H1 (cell line): ENCODE measurements around the gene MEF2D. TPM values are rescaled to one million over a fixed set of nuclear protein-coding genes. Genes with fewer than 3 reads are reported as not detected.

Experiments
- CTCF ChIA-PET: fragments of 300-600 bp; sonication (Branson Sonifier 250); formaldehyde crosslinking; loops from one replicate; lab custom pipeline; 2021; ENCODE audit not compliant: partially characterized antibody; lab: Charles Lee
- POLR2A ChIA-PET: fragments of 300-600 bp; sonication (Branson Sonifier 250); formaldehyde crosslinking; loops from one replicate; lab custom pipeline; 2021; ENCODE audit warnings: inconsistent platforms; ENCODE audit not compliant: partially characterized antibody; lab: Charles Lee
- DNase-seq, 2 experiments: peaks; one replicate each; pipeline versions ENCODE4 v3.0.0 to v3.0.0-alpha.2; 2010 to 2022; ENCODE audit warnings: low spot score in 2 of 2, low read depth in 1 of 2, mixed read lengths in 1 of 2
- FAIRE-seq: peaks from 2 replicates; lab custom pipeline; 2011; peaks lifted over from hg19 to GRCh38; lab: Jason Lieb, UNC
- H2AFZ ChIP-seq: 2 replicates; pipeline ENCODE4 v1.8.1; 2012; ENCODE audit warnings: low read length, inconsistent platforms
- H2AK5ac ChIP-seq: 2 replicates; pipeline ENCODE4 v1.6.1; 2013; ENCODE audit warnings: low read depth, low read length
- H2BK120ac ChIP-seq: replicated peaks from 2 replicates; pipeline ENCODE3; 2013; ENCODE audit warnings: low read depth, low read length, inconsistent platforms
- H2BK12ac ChIP-seq: 2 replicates; pipeline ENCODE4 v1.6.1; 2013; ENCODE audit warnings: low read depth, low read length
- H2BK15ac ChIP-seq: 2 replicates; pipeline ENCODE4 v1.6.1; 2013; ENCODE audit warnings: low read length
- H2BK20ac ChIP-seq: 2 replicates; pipeline ENCODE4 v1.6.1; 2013; ENCODE audit warnings: low read length
- H2BK5ac ChIP-seq: 2 replicates; pipeline ENCODE4 v1.6.1; 2013; ENCODE audit warnings: low read depth, low read length
- H3K14ac ChIP-seq: 2 replicates; pipeline ENCODE4 v1.6.1; 2013; ENCODE audit warnings: inconsistent platforms; ENCODE audit not compliant: insufficient read length
- H3K18ac ChIP-seq: 2 replicates; pipeline ENCODE4 v1.6.1; 2013; ENCODE audit warnings: low read length; ENCODE audit errors: extremely low read depth
- H3K23ac ChIP-seq: 2 replicates; pipeline ENCODE4 v1.6.1; 2013; ENCODE audit warnings: inconsistent platforms; ENCODE audit not compliant: insufficient read length
- H3K23me2 ChIP-seq: 2 replicates; pipeline ENCODE4 v1.6.1; 2013; ENCODE audit warnings: low read depth, low read length
- H3K27ac ChIP-seq: 2 replicates; pipeline ENCODE4 v1.6.1; 2011; ENCODE audit warnings: low read depth, low read length, inconsistent platforms
- H3K27me3 ChIP-seq, 4 experiments: replicated peaks in 1 of 4; 1 replicate in 1 of 4; 2 replicates in 3 of 4; pipeline versions ENCODE4 v1.6.1 to v1.8.1; 2011 to 2013; ENCODE audit warnings: low read length in 3 of 4, mild to moderate bottlenecking in 3 of 4, inconsistent platforms in 2 of 4, mixed read lengths in 2 of 4, moderate library complexity in 1 of 4; ENCODE audit not compliant: control insufficient read depth in 3 of 4, insufficient read depth in 3 of 4; ENCODE audit errors: extremely low read depth in 1 of 4
- H3K36me3 ChIP-seq, 4 experiments: 2 replicates each; pipeline versions ENCODE4 v1.6.1 to v1.8.1; 2011 to 2013; ENCODE audit warnings: mild to moderate bottlenecking in 4 of 4, low read length in 3 of 4, moderate library complexity in 2 of 4, control low read depth in 1 of 4, inconsistent platforms in 1 of 4; ENCODE audit not compliant: insufficient read depth in 4 of 4, control insufficient read depth in 2 of 4
- H3K4ac ChIP-seq: replicated peaks from 2 replicates; pipeline ENCODE3; 2013; ENCODE audit warnings: low read length, low read depth, mixed read lengths, inconsistent platforms; ENCODE audit not compliant: insufficient read length
- H3K4me1 ChIP-seq, 4 experiments: replicated peaks in 1 of 4; 1 replicate in 1 of 4; 2 replicates in 3 of 4; pipeline versions ENCODE4 v1.6.1 to v1.8.1; 2011 to 2013; ENCODE audit warnings: low read length in 3 of 4, inconsistent platforms in 2 of 4, mixed read lengths in 1 of 4; ENCODE audit not compliant: insufficient read depth in 4 of 4, control insufficient read depth in 3 of 4
- H3K4me2 ChIP-seq, 2 experiments: 2 replicates each; pipeline versions ENCODE4 v1.6.1 to v1.8.1; 2011 to 2013; ENCODE audit warnings: low read depth in 2 of 2, low read length in 2 of 2, control low read depth in 1 of 2, inconsistent platforms in 1 of 2, mild to moderate bottlenecking in 1 of 2; ENCODE audit not compliant: insufficient read depth in 1 of 2
- H3K4me3 ChIP-seq, 4 experiments: fragments of 200-600, 300-600 bp in 1 of 4; sonication (generic), shearing (Covaris generic), sonication (Bioruptor Twin) in 1 of 4; 2 replicates each; pipeline versions ENCODE4 v1.5.1 to v1.8.1; 2011 to 2016; ENCODE audit warnings: low read length in 4 of 4, low read depth in 3 of 4, control low read depth in 2 of 4, inconsistent platforms in 2 of 4, mild to moderate bottlenecking in 2 of 4, mixed read lengths in 1 of 4, moderate library complexity in 1 of 4; ENCODE audit not compliant: insufficient read depth in 2 of 4; ENCODE audit errors: extremely low read depth in 1 of 4
- H3K56ac ChIP-seq: replicated peaks from 2 replicates; pipeline ENCODE3; 2013; ENCODE audit warnings: low read depth, mild to moderate bottlenecking, mixed read lengths, low read length, inconsistent platforms; ENCODE audit not compliant: insufficient read length
- H3K79me1 ChIP-seq: 2 replicates; pipeline ENCODE4 v1.6.1; 2013; ENCODE audit warnings: low read depth, low read length, control low read depth
- H3K79me2 ChIP-seq, 2 experiments: 2 replicates each; pipeline versions ENCODE4 v1.6.1 to v1.8.1; 2012 to 2013; ENCODE audit warnings: low read length in 2 of 2, mild to moderate bottlenecking in 2 of 2, inconsistent platforms in 1 of 2; ENCODE audit not compliant: insufficient read depth in 2 of 2, control insufficient read depth in 1 of 2
- H3K9ac ChIP-seq, 4 experiments: replicated peaks in 1 of 4; 1 replicate in 1 of 4; 2 replicates in 3 of 4; pipeline versions ENCODE4 v1.6.1 to v1.8.1; 2011 to 2013; ENCODE audit warnings: low read depth in 3 of 4, low read length in 3 of 4, control low read depth in 2 of 4, mild to moderate bottlenecking in 2 of 4, moderate library complexity in 2 of 4, inconsistent platforms in 1 of 4; ENCODE audit errors: extremely low read depth in 1 of 4
- H3K9me3 ChIP-seq, 2 experiments: 2 replicates each; pipeline versions ENCODE4 v1.6.1 to v1.8.1; 2012 to 2013; ENCODE audit warnings: mild to moderate bottlenecking in 2 of 2, moderate library complexity in 2 of 2, control low read depth in 1 of 2, inconsistent platforms in 1 of 2, low read depth in 1 of 2, low read length in 1 of 2, mixed read lengths in 1 of 2; ENCODE audit not compliant: insufficient read depth in 2 of 2
- H4K20me1 ChIP-seq, 2 experiments: replicated peaks in 1 of 2; 2 replicates each; pipeline versions ENCODE3 to v1.8.1; 2011 to 2013; ENCODE audit warnings: inconsistent platforms in 2 of 2, low read length in 2 of 2, mild to moderate bottlenecking in 1 of 2; ENCODE audit not compliant: insufficient read depth in 2 of 2, control insufficient read depth in 1 of 2
- H4K5ac ChIP-seq: 2 replicates; pipeline ENCODE4 v1.6.1; 2013; ENCODE audit warnings: low read length, low read depth, mixed read lengths, inconsistent platforms; ENCODE audit not compliant: insufficient read length
- H4K8ac ChIP-seq: 2 replicates; pipeline ENCODE4 v1.8.0; 2013; ENCODE audit warnings: mild to moderate bottlenecking, moderate library complexity, low read length, inconsistent platforms; ENCODE audit not compliant: insufficient read depth; ENCODE audit errors: extremely low read depth
- H4K91ac ChIP-seq: replicated peaks from 2 replicates; pipeline ENCODE3; 2013; ENCODE audit warnings: low read length, mixed read lengths, inconsistent platforms; ENCODE audit not compliant: insufficient read length
- BCL11A ChIP-seq, 2 experiments: IDR thresholded peaks; one replicate each; pipeline ENCODE4 v1.6.1; 2011; ENCODE audit warnings: low read depth in 2 of 2, low read length in 2 of 2, mild to moderate bottlenecking in 2 of 2
- BRCA1 ChIP-seq: IDR thresholded peaks from 2 replicates; pipeline ENCODE4 v1.6.1; 2012; ENCODE audit warnings: low read depth, low read length, improper control_type of control experiment
- CREB1 ChIP-seq: IDR thresholded peaks from 2 replicates; pipeline ENCODE4 v1.6.1; 2012; ENCODE audit warnings: inconsistent platforms
- EGR1 ChIP-seq: IDR thresholded peaks from 2 replicates; pipeline ENCODE4 v1.6.1; 2011; ENCODE audit warnings: low read depth, low read length, borderline replicate concordance
- FOSL1 ChIP-seq: IDR thresholded peaks from 2 replicates; pipeline ENCODE4 v1.6.1; 2011; ENCODE audit warnings: mild to moderate bottlenecking, low read depth, low read length, moderate library complexity; ENCODE audit not compliant: insufficient read depth
- HDAC2 ChIP-seq, 2 experiments: fragments of 300-600 bp in 1 of 2; sonication (generic) in 1 of 2; IDR thresholded peaks; 2 replicates each; pipeline ENCODE4 v1.6.1; 2011 to 2012; ENCODE audit warnings: low read depth in 2 of 2, low read length in 2 of 2, mild to moderate bottlenecking in 2 of 2, moderate library complexity in 2 of 2, borderline replicate concordance in 1 of 2, inconsistent platforms in 1 of 2
- KDM1A ChIP-seq: fragments of 200-600, 300-600 bp; sonication (generic); IDR thresholded peaks from 2 replicates; pipeline ENCODE4 v1.7.1; 2016; ENCODE audit warnings: mild to moderate bottlenecking, low read length, borderline replicate concordance
- PHF8 ChIP-seq: fragments of 200-600 bp; sonication (generic); conservative IDR thresholded peaks from 2 replicates; pipeline ENCODE4 v1.7.1; 2012; ENCODE audit warnings: low read depth, mild to moderate bottlenecking, inconsistent platforms, low read length, moderate library complexity
- SP2 ChIP-seq: IDR thresholded peaks from 2 replicates; pipeline ENCODE4 v1.6.1; 2012; ENCODE audit warnings: mild to moderate bottlenecking, low read length, inconsistent platforms
- SP4 ChIP-seq: IDR thresholded peaks from 2 replicates; pipeline ENCODE4 v1.6.1; 2012; ENCODE audit warnings: low read length, inconsistent platforms
- SUZ12 ChIP-seq: fragments of 200-600 bp; sonication (generic); IDR thresholded peaks from 2 replicates; pipeline ENCODE4 v1.6.1; 2012; ENCODE audit warnings: mild to moderate bottlenecking, inconsistent platforms, low read length, moderate library complexity, mixed read lengths
- TAF1 ChIP-seq: IDR thresholded peaks from 2 replicates; pipeline ENCODE4 v1.6.1; 2011; ENCODE audit warnings: mild to moderate bottlenecking, low read depth, low read length
- WGBS, 2 experiments: shearing (Covaris generic) in 1 of 2; methylation state at CpG; one replicate each; pipeline versions ENCODE4 v1.1.6 to v1.1.7; 2013 to 2015; ENCODE audit warnings: low lambda C conversion rate in 2 of 2, mixed read lengths in 2 of 2, inconsistent platforms in 1 of 2, low coverage in 1 of 2, missing lambda C conversion rate in 1 of 2; ENCODE audit not compliant: insufficient replicate concordance in 2 of 2, insufficient coverage in 1 of 2, insufficient read length in 1 of 2; ENCODE audit errors: extremely low coverage in 1 of 2, missing lambda C conversion rate in 1 of 2; 5-methylcytosine and 5-hydroxymethylcytosine counted together
- polyA plus RNA-seq, 7 experiments: library from polyadenylated mRNA; depleted of rRNA in 3 of 7; stranded (reverse) in 5 of 7; unstranded in 2 of 7; fragments of >200 nt in 5 of 7; fragments of 200-250 nt in 2 of 7; gene quantifications; 1 replicate in 5 of 7; 2 replicates in 1 of 7; 4 replicates in 1 of 7; pipeline versions ENCODE4 v1.2.1 to v1.2.3, GENCODE V29; 2011 to 2013; ENCODE audit warnings: missing spikeins in 2 of 7, mixed read lengths in 2 of 7
- total RNA-seq: library from RNA; stranded (reverse); fragmentation: NEBNext Ultra II Directional; extraction: Animal tissue kit (Norgen Biotek cat#: 25700); gene quantifications from 2 replicates; pipeline ENCODE4 v1.2.1, GENCODE V29; 2021

MEF2D gene
- total and polyA plus RNA-seq, 2 of the 8 experiments (the other 6 are each of a cell fraction or from before 2014, with no cell fraction given), result 17.3 to 20.3 TPM

DNA sequence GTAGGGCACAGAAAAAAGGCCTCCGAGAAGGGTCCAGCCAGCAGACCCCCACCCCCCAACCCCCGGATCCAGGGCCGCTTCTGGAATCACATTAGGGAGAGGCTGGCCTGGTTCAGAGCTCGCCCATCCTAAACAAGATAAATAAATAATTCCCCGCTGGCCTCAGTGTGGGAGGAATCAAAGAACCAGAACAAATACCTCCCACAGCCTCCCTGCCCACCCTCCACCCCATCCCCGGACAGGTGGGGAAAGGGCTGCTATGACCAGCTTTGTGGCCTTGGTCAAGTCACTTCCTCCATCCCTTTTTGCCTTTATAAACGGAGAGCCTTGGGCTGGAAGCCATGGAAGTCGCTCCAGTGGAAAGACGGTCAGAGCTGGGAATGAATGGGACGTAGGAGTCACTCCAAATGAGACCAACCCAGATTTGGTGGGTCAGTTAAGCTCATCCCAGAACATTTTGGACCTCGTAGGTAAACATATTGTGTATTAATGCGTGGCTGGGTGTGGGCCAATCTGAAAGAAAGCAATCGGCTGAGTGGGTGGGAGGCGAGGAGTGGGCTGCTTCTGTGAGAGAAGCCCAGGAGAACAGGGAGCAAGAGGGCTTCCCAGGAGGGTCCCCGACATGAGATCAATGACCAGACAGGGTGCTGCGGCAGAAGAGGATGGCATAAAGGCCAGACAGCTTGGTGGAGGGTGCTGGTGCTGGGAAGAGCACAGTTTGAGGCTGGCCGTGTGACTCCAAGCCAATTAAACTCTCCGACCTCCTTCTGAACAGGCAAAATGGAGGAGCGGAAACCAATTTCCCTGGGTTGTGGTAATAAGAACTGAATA, 63.3 kb downstream of the MEF2D start:
- peaks cover 6% of the 10 kb centered on the region; the same call in 1 of the 2 replicates for H3K23me2 ChIP-seq
- no peak overlapping the region for H3K56ac ChIP-seq
- POLR2A ChIA-PET, result interaction anchor here (0.5 to 6.4 kb wide), 9 partner anchors 10 to 297 kb away, joined by 3 to 74 read pairs (median 4); partner anchors contain the start of gene NAXE
- H2AK5ac ChIP-seq, result no peak overlapping the region
- peaks cover 4 to 20% of the 10 kb centered on the region in 2 experiments for H4K20me1 ChIP-seq
- no peak overlapping the region for H4K91ac ChIP-seq
- H3K27me3 ChIP-seq, result peaks cover 90 to 100% (median 99%) of the 10 kb centered on the region in 4 experiments
- DNase-seq (no peak), FAIRE-seq (no peak)
- H2BK5ac ChIP-seq, result no peak overlapping the region
- WGBS, 2 experiments, result 13% methylated on average over 15 of the region's 19 CpGs; no CpG with 5 or more reads in 1 of the 2 experiments
- CTCF ChIA-PET, result interaction anchor here (0.6 to 9.5 kb wide), 8 partner anchors 14 to 238 kb away, joined by 3 to 217 read pairs (median 4); no protein-coding TSS in a partner anchor
- no peak overlapping the region for H3K4ac ChIP-seq
- no peak overlapping the region for H2AFZ ChIP-seq
- H3K27ac ChIP-seq, result no peak overlapping the region
- no peak overlapping the region; the same call in 1 of the 2 replicates for H2BK12ac ChIP-seq
- H3K4me3 ChIP-seq, result 0 out of 8 replicates have a peak overlapping the region, but pooled peaks of 1 of the 4 experiments have one; percentile 47
- no peak overlapping the region for H3K14ac ChIP-seq
- no peak overlapping the region for H2BK15ac ChIP-seq
- H2BK120ac ChIP-seq, result no peak overlapping the region
- no peak overlapping the region for H3K18ac ChIP-seq
- peak overlapping the region; percentile 36; the same call in 1 of the 2 replicates for H4K8ac ChIP-seq
- H2BK20ac ChIP-seq, result no peak overlapping the region; the same call in 1 of the 2 replicates
- no peak overlapping the region for H4K5ac ChIP-seq
- H3K9me3 ChIP-seq, result no peaks in the 10 kb centered on the region
- peaks cover 0 to 10% (median 0%) of the 10 kb centered on the region in 4 experiments; a peak in 1 of 8 replicates for H3K36me3 ChIP-seq
- no peak overlapping the region; a peak in 1 of 7 replicates for H3K9ac ChIP-seq
- no peaks in the 10 kb centered on the region for H3K79me1 ChIP-seq
- H3K4me2 ChIP-seq, result peak overlapping the region; percentile 52 to 62; a peak in 3 of 4 replicates
- H3K23ac ChIP-seq, result no peak overlapping the region
- H3K79me2 ChIP-seq, result no peaks in the 10 kb centered on the region
- H3K4me1 ChIP-seq, result peaks cover 10 to 34% (median 14%) of the 10 kb centered on the region in 4 experiments
- TF ChIP-seq SP4 (no peak), PHF8 (no peak), CREB1 (no peak), TAF1 (no peak), HDAC2 (IDR thresholded peaks at IDR 0.05; ENCODE audit: borderline replicate concordance in 1 of 2, low read depth in 2 of 2, low read length in 2 of 2) (no peak), SUZ12 (peak; percentile 3), BCL11A (IDR thresholded peaks at IDR 0.05; ENCODE audit: low read depth in 2 of 2, low read length in 2 of 2) (no peak), BRCA1 (no peak), KDM1A (0 out of 2 replicates have a peak, but pooled peaks have one; percentile 35), SP2 (no peak), FOSL1 (no peak), EGR1 (no peak)
